GM18858 (cell line): ENCODE measurements around the gene CDC14A.
"Not testable (repeated sequence)": the region's sequence is repeated elsewhere in the genome, so short reads cannot be mapped to it uniquely, and the experiment has no call there.

ENCODE experiments used
- ATAC-seq: cut with Tn5 transposase; IDR thresholded peaks from one replicate; pipeline ENCODE4 v1.9.1; 2021; ENCODE audit not compliant: unreplicated experiment

The CDC14A gene

GRCh38 chr1:100332331-100332730, 20.0 kb upstream of the CDC14A start:
- no peak for ATAC-seq

- no peak for ATAC-seq
Measured at GRCh38 chr1:100335436-100335835, 16.9 kb upstream of the CDC14A start.

- not testable (repeated sequence) for ATAC-seq
Measured at GRCh38 chr1:100337878-100338277, 14.4 kb upstream of the CDC14A start.

GRCh38 chr1:100339735-100340134, 12.6 kb upstream of the CDC14A start:
- ATAC-seq: not testable (repeated sequence)

- no peak for ATAC-seq
Measured at GRCh38 chr1:100340494-100340893, 11.8 kb upstream of the CDC14A start.

GRCh38 chr1:100342348-100342747, 10.0 kb upstream of the CDC14A start:
- no peak for ATAC-seq

- ATAC-seq: no peak
Measured at GRCh38 chr1:100343897-100344296, 8.4 kb upstream of the CDC14A start.

- ATAC-seq: no peak
Measured at GRCh38 chr1:100344774-100345173, 7.5 kb upstream of the CDC14A start.

GRCh38 chr1:100346387-100346786, 5.9 kb upstream of the CDC14A start:
- ATAC-seq: no peak

- ATAC-seq: no peak
Measured at GRCh38 chr1:100347009-100347966, 5.0 kb upstream of the CDC14A start.

- ATAC-seq: no peak
Measured at GRCh38 chr1:100348549-100349144, 3.7 kb upstream of the CDC14A start.

GRCh38 chr1:100349246-100349645, 3.1 kb upstream of the CDC14A start:
- ATAC-seq: no peak

- no peak for ATAC-seq
Measured at GRCh38 chr1:100350787-100351094, 1.6 kb upstream of the CDC14A start.

GRCh38 chr1:100351095-100351887, 1.0 kb upstream of the CDC14A start:
- peak; percentile 56 for ATAC-seq

GRCh38 chr1:100353071-100353801, 930 bp downstream of the CDC14A start:
- ATAC-seq: no peak

- ATAC-seq: no peak
Measured at GRCh38 chr1:100353988-100354387, 1.7 kb downstream of the CDC14A start.

GRCh38 chr1:100354971-100355394, 2.7 kb downstream of the CDC14A start:
- no peak for ATAC-seq

- no peak for ATAC-seq
Measured at GRCh38 chr1:100358210-100358609, 5.9 kb downstream of the CDC14A start.

GRCh38 chr1:100359139-100359538, 6.8 kb downstream of the CDC14A start:
- ATAC-seq: no peak

GRCh38 chr1:100360790-100361510, 8.6 kb downstream of the CDC14A start:
- no peak for ATAC-seq
